Measurements from ENCODE around the gene MOG.
A peak's percentile ranks its signal among the peaks of the same experiment; 100 is the strongest.

The MOG gene

DNA sequence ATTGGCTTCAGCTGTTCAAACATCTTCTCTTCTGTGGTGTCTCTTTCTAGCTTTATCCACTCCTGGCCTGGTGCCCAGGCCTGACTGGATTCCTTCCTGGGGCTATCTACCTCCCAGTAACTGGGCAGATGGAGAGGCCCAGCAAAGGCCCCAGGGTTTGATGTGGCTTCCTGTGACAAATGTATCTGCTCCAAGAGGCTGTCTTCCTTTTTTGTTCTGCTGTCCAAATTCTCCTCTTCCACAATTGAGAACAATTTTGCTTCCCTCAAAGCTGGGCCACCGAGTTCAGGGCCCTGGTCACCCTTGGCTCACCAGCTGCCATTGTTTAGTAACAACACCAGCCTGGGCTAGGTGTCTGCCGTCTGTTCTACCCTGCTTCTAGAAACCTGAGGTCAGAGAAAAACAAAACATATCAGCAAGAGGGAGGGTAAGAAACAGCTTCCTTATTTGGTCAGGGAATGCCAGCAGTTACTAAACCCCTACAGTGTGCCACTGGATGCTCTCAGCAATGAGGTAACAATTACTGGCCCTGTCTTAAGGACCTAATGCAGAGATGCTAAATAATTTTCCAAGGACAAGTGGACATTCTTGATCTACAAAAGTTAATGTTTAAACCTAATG, 20.2 kb downstream of the MOG start:
- peak; percentile 80 for DNase-seq

DNA sequence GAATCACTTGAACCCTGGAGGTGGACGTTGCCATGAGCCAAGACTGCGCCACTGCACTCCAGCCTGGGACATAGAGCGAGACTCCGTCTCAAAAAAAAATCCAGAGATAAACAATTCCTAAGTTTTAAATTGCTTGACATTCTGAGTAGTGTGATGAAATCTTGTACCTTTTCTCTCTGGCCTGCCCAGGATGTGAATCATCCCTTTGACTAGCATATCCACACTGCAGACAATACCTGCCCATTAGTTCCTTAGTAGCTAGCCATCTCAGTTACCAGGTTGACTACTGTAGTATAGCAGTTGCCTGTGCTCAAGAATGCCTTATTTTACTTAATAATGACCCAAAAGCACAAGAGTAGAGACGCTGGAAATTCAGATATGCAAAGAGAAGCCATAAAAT, 21.2 kb downstream of the MOG start:
- DNase-seq: no peak

DNA sequence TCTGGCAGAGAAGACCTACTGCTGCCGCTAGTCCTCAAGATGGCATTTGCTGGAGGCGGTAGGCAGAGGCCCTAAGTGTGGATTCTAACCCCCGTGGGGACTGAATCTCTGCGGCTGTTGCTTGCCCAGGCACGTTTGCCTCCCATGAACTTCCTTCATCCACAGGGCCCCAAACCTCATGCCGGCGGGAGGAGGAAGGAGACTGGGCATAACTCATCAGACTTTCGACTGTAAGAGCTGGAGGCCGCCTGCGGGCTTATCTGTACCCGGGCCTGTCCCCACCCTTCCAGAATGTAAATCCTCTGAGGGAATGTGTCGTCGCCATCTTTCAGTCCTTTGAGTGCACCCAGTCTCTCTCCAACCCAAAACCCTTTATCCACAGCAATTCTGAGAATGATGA, 23.1 kb downstream of the MOG start:
- DNase-seq: no peak

DNA sequence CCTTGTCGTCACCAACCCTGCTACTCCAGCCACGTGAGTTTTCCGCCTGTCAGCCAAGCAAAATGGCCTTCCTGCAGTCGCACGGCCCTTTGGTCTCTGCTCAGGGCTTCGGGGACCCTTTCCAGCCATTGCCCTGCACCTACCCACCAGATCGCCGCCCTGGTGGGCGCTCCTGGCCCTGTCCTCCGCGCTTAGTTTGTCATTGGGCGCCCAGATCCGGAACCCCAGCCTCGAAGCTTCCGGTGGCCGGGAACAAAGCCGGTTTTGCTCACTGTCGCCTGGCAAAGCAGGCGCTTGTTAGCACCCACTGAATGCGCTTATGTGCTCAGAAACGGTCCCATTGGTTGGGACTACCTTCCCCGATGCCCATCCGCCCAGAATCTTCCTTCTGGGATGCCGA, 23.5 kb downstream of the MOG start:
- DNase-seq: no peak

DNA sequence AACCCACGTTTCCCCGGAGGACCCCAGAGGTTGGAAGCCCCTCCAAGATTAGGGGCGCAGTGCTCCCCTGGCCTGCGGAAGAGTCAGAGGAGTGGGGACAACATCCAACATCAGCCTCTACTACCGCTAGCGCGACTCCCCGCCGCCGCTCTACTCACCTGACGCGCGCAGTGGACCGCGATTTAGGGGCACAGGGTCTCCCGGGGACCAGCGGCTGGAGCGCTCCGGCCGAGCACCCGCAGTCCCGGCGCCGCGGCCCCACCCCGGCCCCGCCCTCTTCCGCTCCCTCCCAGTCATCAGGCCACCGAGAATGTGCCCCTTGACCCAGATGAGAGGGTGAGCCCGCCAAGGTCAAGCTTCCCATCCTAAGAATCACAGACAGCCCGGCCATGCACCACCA, 24.0 kb downstream of the MOG start, which contains the start of gene ZFP57:
ZFP57 (minus strand) TSS at position 249 of the 400 bp plus-strand sequence. CDS start 4,149 bp downstream, outside the sequence.
- DNase-seq: no peak

DNA sequence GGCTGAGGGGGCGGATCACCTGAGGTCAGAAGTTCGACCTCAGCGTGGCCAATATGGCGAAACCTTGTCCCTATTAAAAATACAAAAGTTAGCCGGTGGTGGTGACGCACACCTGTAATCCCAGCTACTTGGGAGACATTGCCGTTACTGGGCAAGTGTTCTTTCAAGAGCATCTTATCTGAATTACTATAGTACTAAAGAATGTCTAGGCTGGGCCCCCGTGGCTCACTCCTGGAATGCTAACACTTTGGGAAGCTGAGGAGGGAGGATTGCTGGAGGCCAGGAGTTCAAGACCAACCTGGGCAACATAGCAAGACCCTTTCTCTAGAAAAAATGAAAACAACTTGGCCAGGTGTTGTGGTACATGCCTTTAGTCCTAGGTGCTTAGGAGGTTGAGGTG, 24.9 kb downstream of the MOG start:
- DNase-seq: no peak

DNA sequence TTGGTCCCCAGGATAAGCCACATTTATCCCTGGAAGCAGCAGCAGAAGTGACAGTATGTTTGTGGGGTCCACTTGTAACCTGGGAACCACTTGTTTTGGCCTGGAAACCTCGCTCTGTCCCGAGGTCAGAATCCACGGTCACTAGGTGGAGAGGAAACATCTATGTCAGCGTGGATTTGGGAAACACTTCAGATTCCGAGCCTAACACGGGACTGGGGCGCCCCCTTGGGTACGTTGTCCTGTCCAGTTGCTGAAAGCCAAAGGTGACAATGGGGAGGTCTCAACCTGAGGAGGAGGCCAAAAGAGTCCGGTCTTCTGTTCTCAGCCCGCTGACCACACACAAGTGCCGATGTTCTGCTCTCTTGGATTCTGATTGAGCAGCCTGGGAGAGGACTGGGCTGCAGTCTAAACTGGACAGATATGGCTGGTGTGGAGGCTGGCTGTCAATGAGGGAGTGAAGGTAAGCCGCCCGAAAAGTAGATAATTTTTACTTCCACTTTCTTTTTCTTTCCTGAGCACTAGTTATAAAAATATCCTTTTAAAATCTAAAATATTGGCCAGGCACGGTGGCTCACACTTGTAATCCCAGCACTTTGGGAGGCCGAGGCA, 28.9 kb downstream of the MOG start:
- DNase-seq: no peak

DNA sequence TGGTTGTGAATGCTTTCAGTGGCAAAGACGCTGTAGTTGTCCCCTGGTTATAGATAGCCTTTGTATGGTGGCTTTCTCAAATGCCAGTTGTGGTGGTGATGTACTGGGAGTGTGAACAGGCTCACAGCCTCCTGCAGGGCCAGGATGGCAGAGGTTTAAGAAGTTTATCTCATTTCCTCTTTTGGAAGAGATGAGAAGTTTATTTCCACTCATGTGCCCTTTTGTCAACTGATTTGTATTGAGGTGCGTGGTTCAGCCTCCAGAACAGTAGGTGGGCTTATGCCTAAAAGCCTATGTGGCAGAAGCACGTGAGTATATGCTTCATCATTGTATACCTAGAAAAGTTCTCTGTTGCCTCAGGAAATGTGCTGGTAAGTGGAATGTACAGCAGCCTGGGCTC, 37.7 kb downstream of the MOG start:
- DNase-seq: no peak

DNA sequence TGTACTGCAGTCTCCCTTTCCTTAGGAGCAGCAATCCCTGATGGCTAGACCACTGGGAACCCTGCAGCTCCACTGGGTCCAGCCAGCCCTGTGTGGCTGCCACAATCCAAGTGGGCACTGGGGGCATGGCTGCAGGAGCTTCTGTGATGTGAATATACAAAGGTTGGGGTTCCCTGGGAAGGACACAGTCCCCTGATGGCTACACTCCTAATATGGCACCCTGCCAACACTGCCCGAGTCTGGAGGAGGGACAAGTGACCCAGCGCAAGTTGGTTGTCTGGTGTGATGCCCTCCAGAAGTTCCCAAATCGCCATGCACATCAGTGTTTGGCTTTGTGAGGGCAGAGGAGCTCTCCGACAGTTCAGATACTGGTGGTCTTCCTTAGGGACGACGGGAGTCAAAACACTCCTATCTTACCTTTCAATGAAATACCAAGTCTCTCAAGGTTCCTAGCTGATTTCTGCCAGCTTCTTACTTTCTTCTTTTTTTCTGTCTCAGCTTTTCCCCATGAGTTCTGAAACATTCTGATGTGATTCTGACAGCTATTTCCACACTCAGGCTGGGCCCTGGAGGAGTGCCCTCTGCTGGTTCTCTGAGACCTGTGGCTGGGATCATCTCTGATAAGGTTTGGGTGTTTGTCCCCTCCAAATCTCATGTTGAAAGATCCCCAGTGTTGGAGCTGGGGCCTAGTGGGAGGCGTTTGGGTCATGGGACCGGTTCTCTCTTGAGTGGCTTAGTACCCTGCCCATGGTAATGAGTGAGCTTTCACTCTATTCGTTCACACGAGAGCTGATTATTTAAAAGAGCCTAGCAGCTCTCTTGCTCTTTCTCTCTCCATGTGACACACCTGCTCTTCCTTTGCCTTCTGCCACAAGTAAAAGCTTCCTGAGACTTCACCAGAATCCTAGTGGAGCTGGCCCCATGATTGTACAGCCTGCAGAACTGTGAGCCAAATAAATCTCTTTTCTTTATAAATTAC, 39.5 kb downstream of the MOG start:
- peak; percentile 25 for DNase-seq

DNA sequence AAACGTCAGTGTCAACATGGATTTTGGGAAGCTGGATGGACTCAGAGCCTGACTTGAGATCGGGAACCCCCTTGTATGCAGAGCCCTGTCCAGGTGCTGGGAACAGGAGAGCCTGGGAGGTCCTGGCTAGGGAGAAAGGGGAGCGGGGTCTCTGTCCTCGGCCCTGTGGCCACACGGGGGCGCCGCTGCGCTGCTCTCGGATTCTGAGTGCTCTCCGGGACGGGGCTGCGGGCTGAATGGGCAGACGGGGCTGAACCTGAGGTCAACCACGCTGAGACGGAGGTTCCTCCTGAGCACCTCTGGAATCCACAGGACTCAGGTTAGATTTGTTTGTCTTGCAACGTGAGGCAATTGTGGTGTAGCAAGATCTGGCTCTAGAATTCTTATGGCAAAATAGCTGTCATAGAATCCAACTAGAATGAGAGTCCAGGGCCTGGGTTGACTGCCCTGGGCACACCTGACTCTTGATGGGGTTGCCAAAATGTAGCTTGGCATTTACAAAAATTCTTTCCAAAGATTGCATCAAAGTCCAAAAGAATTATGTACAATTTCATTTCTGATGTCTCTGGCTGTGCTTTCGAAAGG, 45.7 kb downstream of the MOG start:
- DNase-seq: peak; percentile 22

DNA sequence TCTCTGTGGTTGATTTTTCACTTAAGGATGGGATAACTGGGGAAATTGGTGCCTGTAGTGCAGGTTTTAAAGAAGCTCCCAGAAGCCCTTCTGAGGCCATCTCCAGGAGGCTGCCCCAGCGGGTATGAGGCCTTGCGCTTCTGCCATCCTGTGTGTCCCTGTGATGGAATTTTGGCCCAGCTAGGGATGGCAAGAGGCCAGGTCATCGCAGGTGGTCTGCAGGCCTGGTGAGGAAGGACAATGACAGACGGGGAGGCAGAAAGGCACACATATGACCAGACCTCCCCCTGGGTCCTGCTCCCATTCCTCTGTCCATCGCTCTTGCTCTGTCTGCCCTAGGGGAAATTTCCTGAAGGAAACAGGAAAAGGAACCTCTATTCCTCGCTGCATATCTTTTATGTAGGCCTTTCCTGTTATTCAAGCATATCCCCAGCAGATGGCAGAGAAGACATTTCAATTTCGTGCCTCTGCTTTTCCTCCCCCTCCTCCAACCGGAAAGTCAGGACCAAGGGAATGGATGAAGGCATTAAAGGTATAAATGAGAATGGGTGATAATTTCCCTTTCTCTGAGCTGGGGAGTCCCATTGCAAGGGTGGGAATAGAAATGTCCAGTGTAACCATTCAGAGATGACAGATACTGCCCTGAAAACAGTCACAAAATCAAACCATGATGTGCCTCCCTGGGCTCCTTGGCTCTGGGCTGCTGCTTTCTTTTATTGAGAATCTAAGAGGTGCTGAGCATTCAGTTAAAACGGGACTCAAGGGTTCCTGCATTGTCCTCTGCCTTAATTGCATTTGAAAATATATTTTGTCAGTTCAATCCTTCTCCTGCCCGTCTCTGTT, 48.7 kb downstream of the MOG start:
- peak; percentile 40 for DNase-seq

DNA sequence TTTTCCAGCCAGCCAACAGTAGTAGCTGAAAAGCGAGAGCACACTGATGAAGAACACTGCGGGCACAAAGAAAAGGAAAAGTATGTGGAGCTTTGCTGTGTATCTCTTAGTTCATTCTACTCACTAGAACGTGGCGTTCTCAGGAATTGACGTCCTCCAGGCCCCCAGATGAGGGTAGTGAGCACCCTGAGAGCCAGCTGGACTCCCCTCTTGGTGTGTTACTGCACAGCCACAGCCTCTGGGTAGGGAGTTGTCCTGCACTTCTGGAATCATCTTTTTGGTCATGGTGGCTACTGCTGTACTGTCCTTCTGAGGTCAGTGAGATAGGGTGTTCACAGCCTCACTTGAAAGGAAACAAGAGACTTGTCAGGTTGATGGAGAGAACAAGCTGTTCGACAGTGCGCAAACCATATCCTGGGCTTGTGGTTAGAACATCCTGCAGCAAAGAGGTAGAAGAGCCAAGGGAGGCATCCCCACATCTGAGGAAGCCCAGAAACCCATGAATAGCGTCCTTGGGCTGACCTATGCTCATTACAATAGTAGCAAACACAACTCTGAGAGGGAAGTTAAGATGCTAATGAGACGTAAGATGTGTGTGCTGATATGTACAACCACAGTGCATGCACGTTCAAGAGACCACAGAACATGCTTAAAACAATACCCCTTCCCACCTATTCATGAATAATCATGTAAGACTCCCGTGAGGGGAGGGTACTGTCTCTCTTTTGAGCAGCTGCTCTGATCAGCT, 51.7 kb downstream of the MOG start:
- no peak for DNase-seq

DNA sequence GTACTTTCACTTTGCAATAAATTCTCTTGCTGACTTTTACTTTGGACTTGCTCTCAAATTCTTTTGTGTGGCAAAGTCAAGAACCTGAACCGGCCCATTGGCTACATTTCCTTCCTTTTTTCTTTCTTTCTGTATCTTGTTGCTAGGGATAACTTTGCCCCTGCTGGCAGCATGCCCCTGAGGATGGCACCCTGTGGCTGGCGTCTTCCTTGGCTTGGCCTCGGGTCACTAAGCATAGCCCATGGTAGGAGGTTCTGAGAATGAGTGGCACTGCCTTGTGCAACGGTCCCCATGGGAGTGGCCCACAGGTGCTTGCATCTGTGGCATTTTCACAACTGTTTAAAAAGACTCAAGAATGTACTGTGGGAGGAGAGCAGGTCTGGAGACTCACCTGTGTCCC, 52.3 kb downstream of the MOG start:
- no peak for DNase-seq

DNA sequence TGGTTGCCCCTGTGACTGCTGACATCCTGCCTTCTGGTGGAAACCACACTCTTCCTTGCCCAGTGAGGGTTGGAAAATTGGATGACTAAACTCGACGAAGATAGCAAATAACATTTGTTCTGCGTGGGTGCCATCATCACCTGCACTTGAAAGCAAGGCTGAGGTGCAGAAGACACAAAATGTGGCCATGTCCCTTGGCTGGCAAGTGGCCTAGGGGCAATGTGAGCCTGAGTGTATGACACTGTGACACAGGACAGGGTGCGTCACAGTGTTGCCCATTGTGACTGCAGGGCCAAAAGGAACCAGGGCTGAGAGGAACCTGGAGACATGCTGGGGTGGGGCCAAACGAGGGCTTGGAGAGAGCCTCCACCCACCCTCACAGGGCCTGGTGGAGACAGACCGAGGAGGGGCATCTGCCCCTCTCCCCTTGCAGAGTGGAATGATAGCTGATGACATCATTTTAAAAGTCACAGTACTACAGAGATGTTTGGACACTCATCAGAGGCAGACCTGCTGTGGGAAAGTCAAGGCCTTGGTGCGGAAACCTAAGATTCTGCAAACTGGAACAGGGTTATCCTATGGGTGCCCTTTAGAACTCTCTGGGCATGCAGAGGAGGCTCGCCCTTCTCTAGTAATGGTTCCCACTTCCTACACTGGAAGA, 53.5 kb downstream of the MOG start:
- DNase-seq: no peak

DNA sequence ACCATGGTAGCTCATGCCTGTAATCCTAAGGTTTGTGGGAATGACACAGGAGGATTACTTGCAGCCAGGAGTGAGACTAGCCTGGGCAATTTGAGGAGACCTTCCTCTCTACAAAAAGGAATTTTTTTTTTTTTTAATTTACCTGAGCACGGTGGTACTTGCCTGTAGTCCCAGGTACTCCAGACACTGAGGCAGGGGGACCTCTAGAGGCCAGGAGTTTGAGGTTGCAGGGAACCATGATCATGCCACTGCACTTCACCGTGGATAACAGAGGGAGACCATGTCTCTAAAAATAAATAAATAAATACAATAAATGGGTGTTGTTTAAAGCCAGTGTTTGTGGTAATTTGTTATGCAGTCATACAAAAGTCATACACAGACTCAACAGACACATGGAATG, 64.0 kb downstream of the MOG start:
- no peak for DNase-seq

Measured in NCI-H345 (cell line).